Upper lobe of left lung (tissue), 4 donors: ENCODE data around the gene MLKL.

ENCODE experiments used
- POLR2A ChIP-seq, 4 donors: fragments of 450-650 bp; IDR thresholded peaks; one replicate each; pipeline ENCODE4 v1.5.1; 2016 to 2017; ENCODE audit warnings: antibody characterized with exemption in 4 of 4, mild to moderate bottlenecking in 2 of 4
- POLR2AphosphoS5 ChIP-seq, 2 donors: sonication (generic); formaldehyde crosslinking; IDR thresholded peaks; one replicate each; pipeline ENCODE4 v1.5.1; 2017; ENCODE audit warnings: antibody characterized with exemption in 2 of 2
- TF ChIP-seq, protein P1 (sequence below), 6 experiments: fragments of 450-650 bp in 4 of 6; fragments of 200-600 bp in 2 of 6; sonication (generic) in 2 of 6; IDR thresholded peaks; one replicate each; pipeline ENCODE4 v1.5.1; 2016 to 2019; ENCODE audit warnings: antibody characterized with exemption in 6 of 6

DNA sequence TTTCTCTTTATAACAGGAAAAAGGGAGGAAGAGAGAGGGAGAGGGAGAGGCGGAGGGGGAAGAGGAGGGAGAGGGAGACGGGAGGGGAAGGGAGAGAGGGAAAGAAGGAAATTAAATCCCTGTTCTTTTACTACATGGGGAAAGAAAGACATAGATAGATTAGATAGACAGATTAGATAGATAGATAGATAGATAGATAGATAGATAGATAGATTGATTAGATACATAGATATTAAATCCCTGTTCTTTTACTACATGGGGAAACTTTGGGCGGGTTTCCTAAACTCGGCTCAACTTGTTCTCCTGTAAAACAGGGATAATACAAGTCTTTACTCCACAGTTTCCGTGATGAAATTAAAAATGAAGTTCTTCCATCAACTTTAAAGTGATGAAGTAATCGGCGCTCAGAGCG is 34.6 kb downstream of the MLKL start:
- TF ChIP-seq, protein P1, sequence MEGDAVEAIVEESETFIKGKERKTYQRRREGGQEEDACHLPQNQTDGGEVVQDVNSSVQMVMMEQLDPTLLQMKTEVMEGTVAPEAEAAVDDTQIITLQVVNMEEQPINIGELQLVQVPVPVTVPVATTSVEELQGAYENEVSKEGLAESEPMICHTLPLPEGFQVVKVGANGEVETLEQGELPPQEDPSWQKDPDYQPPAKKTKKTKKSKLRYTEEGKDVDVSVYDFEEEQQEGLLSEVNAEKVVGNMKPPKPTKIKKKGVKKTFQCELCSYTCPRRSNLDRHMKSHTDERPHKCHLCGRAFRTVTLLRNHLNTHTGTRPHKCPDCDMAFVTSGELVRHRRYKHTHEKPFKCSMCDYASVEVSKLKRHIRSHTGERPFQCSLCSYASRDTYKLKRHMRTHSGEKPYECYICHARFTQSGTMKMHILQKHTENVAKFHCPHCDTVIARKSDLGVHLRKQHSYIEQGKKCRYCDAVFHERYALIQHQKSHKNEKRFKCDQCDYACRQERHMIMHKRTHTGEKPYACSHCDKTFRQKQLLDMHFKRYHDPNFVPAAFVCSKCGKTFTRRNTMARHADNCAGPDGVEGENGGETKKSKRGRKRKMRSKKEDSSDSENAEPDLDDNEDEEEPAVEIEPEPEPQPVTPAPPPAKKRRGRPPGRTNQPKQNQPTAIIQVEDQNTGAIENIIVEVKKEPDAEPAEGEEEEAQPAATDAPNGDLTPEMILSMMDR (IDR thresholded peaks at IDR 0.05) = no peak
- no peak for TF ChIP-seq POLR2A (IDR thresholded peaks at IDR 0.05)
- no peak for TF ChIP-seq POLR2AphosphoS5 (IDR thresholded peaks at IDR 0.05)
